GM21381 (cell line): ENCODE results near the gene JSRP1.

Source experiments
- ATAC-seq: cut with Tn5 transposase; IDR thresholded peaks from one replicate; pipeline ENCODE4 v1.9.1; 2021; ENCODE audit warnings: mild to moderate bottlenecking, moderate library complexity; ENCODE audit not compliant: unreplicated experiment

JSRP1 gene, protein sequence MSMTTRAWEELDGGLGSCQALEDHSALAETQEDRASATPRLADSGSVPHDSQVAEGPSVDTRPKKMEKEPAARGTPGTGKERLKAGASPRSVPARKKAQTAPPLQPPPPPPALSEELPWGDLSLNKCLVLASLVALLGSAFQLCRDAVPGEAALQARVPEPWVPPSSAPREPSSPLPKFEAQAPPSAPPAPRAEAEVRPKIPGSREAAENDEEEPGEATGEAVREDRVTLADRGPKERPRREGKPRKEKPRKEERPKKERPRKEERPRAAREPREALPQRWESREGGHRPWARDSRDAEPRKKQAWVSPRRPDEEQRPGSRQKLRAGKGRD

DNA sequence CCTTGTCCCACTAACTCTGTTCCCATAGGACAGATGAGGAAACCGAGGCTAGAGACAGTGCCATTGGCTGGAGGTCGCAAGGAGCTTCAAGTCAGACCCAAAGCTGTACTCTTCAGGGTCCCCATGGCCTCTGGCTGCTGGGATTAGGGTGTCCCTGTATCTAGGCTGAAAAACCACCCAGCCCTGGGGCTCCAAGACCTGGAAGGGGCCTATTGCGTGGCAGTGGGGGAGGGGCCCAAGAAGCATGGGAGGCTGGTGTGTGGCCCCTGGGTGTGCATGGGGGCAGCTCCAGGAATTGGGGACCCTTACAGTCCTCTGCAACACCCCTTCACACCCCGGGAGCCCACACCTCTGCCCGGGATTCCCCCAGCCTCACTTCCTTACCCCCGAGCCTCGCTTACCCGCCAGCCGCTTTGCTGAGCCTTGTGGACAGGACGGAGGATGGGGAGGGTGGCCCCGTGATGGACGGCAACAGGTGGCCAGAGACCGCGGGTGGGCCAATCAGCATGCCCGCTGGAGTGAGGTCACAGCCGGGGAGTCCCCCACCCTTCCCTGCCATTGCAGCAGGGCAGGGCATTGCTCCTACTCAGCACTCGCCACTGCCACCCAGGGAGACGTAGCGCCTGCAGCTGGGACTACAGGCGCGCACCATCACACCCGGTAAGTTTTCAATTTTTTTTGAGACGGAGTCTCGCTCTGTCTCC, at the start of gene JSRP1:
TSS of gene JSRP1 (minus strand) at position 436 of the 704 bp plus-strand sequence. CDS start 1,103 bp downstream, outside the sequence.
- ATAC-seq, result no peak

DNA sequence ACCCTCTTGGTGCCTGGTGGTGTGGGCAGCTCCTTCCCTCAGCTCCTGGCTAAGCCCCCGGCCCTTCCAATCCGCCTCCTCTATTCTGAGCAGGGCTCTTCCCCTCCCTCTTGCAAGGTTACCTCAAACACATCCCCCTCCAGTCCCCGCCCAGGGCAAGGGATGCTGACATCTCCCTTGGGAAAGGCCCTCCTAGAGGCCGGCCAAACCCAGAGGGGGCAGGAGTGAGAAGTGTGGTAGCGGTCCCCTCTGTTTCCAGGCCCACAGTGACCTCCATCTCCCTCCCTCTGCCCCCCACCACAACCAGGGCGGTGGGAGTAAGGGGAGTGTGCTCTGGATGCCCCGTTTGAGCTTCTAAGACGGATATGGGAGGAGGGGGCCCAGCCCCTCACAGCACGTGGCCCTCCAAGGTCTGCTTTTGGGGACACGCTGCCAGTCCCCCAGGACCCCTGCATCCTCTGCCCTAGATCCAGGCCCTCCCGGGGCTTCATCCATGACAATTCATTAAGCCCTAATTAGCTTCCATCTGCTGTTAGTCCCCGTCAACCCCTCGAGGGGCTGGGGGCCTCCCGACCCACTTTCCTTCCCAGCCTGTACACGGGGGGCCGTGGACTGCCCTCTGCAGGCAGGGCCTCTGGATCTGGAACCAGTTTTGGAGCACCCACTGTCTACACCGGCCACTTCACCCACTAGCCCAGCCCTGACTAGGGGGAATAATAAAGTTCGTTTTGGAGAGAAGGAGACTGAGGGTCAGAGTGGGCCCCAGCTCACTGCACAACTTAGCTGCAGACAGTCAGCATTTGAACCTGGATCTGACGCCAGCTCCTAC, 49.4 kb upstream of the JSRP1 start:
- ATAC-seq, result no peak

DNA sequence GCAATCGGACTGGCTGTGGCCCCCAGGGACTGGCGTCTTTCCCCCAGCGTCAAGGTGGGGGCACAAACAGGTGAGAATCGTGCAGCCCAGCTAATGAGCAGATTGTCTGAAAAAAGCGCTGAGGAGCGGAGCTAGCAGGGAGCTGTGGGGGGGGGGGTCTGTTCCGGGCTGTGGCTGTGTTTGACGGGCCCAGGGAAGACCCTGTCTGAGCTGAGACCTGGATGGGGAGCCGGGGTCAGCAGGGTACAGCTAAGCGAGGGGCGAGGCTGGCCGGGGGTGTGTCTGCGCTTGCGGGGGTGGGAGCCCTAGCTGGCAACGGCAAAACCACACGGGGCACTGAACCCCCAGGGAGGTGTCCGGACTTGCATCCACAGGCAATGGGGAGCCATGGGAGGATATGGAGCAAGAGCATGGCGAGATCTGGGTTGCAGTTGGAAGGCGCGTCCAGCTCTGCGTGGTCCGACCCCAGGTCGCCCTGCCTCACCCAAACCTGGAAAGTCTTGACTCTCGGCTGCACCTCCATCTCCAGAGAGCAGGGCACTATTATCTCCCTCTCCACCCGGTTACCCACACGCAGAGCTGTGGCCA, 47.1 kb upstream of the JSRP1 start:
- ATAC-seq, result no peak

DNA sequence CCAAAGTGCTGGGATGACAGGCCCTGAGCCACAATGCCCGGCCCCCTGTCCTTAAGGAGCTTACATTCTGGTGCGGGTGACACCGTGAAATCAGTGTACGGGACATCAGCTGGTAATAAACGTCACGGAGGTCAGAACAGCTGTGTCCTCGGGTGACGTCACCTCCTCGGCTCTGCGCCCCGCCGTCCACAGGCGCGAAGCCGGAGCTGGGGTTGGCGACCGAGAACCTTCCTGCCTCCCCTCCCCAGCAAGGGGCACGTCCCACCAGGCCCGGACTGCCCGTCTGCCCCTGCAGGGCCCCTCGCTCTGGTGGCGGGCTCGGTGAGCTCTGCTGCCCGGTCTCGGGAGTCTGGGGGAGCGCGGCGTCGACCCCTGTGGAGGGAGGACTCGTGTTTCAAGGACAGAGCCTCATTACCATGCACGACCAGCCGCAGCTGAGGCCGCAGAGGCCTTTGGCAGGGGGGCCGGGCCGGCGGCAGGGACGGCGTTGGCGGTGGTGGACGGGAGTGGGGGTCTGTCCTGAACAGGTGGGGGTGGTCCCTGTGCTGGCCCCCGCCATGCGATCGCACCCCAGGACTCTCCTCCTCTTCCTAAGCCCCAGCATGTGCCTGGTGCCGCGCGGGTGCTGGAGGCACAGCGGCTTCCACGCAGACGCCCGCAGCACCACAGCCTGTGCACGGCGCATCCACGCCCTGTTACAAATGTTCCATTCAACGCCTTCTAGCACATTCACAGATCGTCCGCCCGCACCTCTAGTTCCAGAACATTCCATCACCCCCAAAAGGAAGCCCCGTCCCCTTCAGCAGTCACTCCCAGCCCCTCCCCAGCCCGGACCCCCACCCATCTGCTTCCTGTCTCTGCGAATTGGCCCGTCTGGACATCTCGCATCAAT, 46.3 kb upstream of the JSRP1 start:
- ATAC-seq, result no peak

DNA sequence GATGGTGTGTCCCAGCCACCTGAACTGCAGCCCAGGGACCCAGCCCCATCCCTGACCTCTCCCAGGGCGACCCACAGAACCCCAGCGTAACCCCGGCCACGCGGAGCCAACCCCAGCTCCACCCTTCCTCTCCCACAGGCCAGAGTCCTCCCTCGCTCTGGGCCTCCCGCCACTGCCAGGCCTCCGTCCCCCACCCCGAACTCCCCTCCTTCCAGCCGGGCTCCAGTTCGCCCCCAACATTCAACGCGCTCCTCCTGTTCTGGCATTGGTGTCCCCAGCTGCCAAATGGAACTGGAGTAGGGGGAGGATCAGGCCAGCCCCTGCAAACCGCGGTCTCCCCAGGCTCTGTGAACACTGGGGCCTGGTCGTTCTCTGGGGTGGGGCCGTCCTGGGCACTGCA, 44.3 kb upstream of the JSRP1 start:
- ATAC-seq, result no peak

DNA sequence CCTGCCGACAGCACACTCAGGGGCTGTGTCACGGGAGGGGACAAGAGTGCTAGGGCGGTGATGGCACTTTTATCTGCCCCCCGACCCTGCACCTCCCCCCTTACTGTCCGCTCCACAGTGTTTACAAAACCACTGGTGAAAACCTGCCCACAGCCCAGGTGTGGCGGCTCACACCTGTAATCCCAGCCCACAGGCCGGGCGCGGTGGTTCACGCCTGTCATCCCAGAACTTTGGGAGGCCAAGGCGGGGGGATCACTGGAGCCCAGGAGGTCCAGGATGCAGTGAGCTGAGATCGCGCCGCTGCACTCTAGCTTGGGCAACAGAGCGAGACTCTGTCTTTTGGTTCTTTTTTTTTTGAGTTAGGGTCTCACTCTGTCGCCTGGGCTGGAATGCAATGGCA, 39.9 kb upstream of the JSRP1 start:
- ATAC-seq, result no peak

DNA sequence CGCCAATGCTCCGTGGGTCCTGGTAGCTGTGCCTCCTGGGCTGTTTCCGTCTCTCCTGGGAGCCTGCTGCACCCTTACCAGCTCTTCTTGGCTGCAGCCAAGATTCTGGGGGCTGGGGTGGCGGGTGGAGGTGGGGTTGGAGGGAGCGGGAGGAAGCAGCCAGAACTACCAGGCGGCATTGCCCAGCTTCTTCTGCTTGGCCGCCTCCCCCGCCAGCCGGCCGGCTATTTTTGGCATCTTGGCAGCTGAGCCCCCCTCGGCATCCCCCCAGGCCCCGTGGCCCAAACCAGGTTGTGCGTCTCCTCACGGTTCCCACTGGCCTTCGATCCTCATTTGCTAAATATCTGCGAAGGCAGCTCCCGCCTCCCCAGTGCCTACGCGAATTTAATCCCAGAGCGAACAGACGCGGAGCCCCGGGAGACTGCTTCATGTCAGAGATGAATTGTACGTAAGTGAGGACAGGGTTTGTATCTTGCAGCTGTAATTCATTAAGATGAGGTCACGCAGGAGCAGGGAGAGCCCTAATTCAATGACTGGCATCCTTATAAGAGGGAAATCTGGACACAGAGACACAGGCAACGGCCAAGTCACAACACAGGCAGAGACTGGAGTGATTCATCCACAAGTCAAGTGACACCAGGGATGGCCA, 38.6 kb upstream of the JSRP1 start:
- no peak for ATAC-seq

DNA sequence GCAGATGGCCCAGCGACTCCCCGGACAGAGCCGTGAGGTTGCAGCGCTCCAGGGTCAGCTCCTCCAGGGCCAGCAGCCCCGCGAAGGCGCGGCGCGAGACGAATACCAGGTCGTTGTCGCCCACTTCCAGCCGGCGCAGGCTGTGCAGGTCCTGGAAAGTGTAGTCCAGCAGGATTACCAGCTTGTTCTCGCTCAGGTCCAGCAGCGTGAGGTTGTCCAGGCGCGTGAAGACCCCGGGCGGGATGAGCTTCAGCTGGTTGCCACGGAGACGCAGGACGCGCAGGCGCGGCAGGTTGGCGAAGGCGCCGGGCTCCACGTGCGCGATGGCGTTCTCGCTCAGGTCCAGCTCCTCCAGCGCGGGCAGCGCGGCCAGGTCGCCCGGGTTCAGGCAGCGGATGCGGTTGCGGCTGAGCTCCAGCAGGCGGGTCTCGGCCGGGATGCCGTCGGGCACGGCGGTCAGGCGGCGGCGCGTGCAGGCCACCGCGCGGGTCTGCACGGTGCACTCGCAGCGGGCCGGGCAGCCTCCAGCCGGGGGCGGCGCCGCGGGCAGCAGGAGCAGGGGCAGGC, 35.1 kb upstream of the JSRP1 start:
- ATAC-seq, result no peak

DNA sequence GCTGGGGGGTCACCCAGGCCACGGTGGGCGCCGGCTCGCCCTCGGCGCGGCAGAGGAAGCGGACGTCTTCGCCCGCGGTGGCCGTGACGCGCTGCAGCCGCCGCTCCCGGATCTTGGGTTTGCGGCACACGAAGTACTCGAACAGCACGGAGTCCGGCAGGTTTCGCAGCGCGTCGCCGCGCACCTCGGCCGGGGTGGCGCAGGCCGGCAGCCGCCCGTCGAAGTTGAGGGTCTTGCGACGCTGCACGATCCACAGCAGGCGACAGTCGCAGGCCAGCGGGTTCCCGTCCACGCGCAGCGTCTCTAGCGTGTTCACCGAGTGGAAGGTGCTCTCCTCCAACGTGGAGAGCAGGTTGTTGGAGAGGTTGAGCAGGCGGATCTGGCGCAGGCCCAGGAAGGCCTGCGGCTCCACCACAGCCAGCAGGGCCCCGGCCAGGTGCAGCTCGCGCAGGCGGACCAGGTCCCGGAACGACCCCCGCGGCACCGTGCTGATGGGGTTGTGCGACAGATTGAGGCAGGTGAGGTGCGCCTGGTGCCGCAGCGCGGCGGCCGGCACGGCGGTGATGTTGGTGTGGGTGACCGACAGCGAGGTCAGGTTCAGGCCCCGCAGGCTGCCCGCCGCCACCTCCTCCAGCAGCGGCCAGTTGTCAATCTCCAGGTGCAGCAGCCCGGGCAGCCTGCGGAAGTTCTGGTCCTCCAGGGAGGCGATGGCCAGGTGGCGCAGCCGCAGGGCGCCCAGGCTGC, 34.4 kb upstream of the JSRP1 start:
- ATAC-seq, result no peak

DNA sequence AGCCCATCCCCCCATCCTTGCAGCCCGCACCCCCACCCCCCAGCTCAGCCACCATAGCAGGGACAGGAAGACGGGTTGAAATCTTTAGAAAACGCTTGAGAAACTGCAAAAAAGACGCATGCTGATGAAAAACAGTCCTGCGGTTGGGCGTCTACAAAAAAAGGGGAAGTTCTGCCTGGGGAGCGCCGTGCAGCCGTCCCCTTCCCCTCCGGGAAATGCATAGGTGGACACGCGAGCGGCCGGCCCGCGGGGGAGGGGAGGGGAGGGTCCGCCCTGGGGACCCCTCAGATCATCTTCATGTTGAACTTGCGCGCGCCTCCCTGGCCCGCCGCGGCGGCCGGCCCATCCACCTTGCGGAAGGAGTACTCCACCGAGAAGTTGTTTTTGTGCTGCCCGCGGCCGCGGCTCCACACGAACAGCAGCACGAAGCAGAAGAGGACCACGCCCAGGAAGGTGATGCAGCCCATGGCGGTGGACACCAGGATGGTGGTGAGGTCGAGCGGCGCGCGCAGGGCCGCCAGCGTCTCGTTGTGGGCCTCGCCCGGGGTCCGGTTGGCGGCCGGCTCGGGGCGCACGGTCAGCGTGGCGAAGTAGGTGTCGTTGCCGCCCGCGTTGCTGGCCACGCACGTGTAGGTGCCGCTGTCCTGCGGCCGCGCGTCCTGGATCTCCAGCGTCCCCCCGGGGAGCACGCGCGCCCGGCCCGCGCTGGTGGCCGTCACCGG, 33.7 kb upstream of the JSRP1 start:
- ATAC-seq, result no peak

DNA sequence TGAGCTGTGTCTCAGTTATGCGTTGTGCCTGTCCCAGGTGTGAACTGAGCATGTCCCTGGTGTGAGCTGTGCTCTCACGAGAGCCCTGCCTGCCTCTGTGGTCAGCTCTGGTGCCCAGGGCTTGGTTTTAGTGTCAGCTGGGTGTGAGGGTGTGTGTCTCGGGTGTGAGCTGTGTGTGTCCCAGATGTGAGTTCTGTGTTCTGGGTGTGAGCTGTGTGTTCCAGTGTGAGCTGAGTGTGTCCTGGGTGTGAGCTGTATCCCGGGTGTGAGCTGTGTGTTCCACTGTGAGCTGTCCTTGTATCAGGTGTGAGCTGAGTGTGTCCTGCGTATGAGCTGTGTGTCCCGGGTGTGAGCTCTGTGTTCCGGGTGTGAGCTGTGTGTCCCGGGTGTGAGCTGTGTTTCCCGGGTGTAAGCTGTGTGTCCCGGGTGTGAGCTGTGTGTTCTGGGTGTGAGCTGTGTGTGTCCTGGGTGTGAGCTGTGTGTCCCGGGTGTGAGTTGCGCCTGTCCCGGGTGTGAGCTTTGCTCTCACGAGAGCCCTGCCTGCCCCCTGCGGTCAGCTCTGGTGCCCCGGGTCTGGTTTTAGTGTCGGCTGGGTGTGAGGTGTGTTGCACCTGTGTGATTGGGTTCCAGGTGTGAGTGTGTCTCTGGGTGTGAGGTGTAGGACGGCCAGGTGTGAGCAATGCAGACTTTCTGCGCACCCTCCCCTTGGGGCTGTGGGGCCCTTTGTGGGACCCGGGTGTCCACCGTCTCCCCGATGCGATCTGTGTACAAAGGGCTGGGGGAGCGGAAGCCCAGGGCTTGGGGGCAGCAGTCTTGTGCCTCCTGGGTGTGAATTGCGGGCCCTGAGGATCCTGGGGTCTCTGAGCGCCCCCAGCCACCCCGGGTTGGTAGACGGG, 32.8 kb upstream of the JSRP1 start:
- no peak for ATAC-seq

DNA sequence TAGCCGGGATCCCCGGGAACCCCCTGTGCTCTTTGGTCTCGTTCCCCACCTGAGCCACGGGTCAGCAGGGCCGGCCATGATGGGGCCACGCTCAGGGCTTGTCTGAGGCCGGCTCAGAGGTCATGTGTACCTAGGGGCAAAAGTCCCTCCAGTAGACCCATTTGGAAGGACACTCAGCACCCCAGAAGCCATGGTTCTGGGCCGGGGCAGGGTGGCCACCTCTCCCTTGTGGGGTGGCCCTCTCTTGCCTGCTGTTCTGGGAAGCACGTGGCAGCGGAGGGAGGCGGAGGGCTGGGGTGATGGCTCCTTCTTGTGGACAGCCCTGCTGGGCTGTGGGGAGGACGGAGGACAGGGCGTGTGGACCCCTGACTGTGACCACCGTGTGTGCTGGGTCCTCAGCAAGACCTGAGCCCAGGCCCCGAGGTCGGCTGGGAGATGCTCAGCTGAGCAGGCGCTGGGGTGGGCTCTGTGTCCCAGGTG, 32.2 kb upstream of the JSRP1 start:
- ATAC-seq, result no peak

DNA sequence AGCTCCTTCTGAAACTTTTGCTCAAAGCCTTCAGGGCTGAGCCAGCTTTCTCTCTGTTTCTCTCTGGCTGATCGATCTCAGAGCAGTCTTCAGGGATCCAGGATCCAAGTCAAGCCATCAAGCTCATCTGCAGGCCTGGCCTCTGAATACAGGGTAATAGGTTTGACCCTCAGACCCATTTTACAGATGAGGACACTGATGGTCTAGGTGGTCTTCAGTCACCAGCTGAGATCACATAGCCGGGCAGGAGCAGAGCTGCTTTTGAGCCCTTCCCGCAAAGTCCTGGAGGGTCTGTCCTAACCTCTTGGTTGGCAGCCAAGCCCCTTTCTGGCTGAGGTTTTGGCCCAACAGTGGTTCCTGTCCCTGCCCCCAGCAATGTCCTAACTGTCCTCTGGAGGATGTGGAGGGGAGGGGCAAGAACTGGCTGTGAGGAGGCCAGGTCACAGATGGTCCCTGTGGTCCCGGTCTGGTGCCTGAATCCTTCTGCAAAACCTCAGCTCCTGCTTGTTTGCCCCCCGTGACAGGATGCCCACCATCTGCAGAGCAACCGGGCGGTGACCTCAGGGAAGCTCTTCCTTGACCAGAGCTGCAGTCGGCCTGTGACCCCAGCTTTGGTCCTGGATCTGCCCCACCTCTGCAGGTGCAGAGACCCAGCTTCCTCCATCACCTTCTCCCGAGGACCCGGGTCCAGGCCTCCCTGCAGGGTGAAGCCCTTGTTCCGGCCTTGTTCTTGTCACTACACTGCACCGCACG, 31.5 kb upstream of the JSRP1 start:
- no peak for ATAC-seq

DNA sequence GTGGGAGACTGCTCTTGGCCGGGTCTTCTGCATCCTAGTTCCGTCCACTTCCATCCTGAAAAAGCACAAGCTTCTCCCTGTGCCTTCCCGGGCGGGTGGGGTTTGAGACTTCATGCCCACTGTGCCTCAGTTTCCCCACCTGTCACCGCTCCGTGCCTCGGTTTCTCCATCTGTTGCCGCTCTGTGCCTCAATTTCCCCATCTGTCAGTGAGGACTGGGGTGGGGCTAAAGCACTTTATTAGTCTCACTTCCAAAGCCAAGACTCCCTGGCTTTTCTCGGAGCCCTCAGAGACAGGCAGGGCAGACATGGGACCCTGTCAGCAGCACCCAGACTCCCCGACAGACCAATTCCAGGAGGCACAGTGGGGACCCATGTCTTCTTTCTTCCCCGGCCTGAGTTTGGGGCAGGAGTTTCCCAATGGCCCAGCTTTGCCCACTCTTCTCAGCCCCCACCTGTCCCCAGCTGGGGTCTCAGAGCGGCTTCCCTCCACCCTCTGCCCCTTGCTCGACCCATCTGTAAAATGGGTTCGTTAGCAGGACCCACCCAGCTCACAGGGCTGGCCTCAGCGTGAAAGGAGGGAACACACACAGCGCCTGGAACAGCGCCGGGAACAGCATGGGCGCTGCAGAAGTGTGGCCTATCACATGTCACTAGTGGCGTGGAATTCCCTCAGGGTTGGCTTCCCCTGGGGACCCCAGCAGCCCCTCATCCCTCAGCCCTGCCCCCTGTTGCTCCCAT, 30.4 kb upstream of the JSRP1 start:
- ATAC-seq, result no peak

DNA sequence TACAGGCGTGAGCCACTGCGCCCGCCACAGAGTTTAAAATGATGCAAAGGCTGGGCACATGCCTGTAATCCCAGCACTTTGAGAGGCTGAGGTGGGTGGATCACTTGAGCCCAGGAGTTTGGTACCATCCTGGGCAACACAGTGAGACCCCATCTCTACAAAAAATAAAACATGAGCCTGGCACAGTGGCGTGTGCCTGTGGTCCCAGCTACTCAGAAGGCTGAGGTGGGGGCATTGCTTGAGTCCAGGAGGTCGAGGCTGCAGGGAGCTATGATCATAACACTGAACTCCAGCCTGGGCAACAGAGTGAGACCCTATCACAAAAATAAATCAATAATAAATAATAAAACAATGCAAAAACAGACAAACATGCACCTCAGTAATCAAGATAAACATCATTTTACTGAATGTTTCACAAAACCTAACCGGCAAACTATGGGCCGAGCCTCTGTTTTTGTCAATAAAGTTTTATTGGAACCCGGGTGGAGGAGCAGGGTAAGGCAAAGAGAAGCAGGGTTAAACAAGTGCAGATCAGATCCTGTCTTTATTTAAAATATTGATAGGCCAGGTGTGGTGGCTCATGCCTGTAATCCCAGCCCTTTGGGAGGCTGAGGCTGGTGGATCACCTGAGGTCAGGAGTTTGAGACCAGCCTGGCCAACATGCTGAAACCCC, 27.8 kb upstream of the JSRP1 start:
- no peak for ATAC-seq
